ENCODE results near the gene PRPF8.
"Not testable (repeated sequence)": the region's sequence is repeated elsewhere in the genome, so short reads cannot be mapped to it uniquely, and the experiment has no call there.

The PRPF8 gene

GRCh38 chr17:1724869-1725641 lies 40.4 kb upstream of the PRPF8 start:
- FAIRE-seq (no peak), DNase-seq (ENCODE audit: insufficient read length, low spot score) (no peak)
- TF ChIP-seq POLR2A (IDR thresholded peaks at IDR 0.05; ENCODE audit: low read depth, low read length) = no peak

GRCh38 chr17:1724351-1724868 lies 39.7 kb upstream of the PRPF8 start, which contains the start of gene WDR81:
WDR81 (plus strand) TSS chr17:1724704; CDS start chr17:1724960, 256 bp downstream.
- TF ChIP-seq POLR2A (IDR thresholded peaks at IDR 0.05; ENCODE audit: low read depth, low read length) = peak; percentile 44; the same call in 1 of the 2 replicates
- FAIRE-seq (no peak), DNase-seq (ENCODE audit: insufficient read length, low spot score) (peak; percentile 78)

GRCh38 chr17:1722022-1722421 lies 37.4 kb upstream of the PRPF8 start:
- not testable (repeated sequence) for FAIRE-seq; DNase-seq (ENCODE audit: insufficient read length, low spot score)

GRCh38 chr17:1720856-1721386 lies 36.3 kb upstream of the PRPF8 start:
- FAIRE-seq = no peak
- no peak for DNase-seq (ENCODE audit: insufficient read length, low spot score)
- TF ChIP-seq POLR2A (IDR thresholded peaks at IDR 0.05; ENCODE audit: low read depth, low read length) = no peak

- no peak for DNase-seq (ENCODE audit: insufficient read length, low spot score)
- FAIRE-seq = no peak
- TF ChIP-seq POLR2A (IDR thresholded peaks at IDR 0.05; ENCODE audit: low read depth, low read length) = no peak
These were observed 33.9 kb upstream of the PRPF8 start for GRCh38 chr17:1718362-1719165.

- peak; percentile 24; the same call in 1 of the 2 replicates for TF ChIP-seq POLR2A (IDR thresholded peaks at IDR 0.05; ENCODE audit: low read depth, low read length)
- FAIRE-seq = peak; percentile 71
- DNase-seq (ENCODE audit: insufficient read length, low spot score) = peak; percentile 97
These were observed 32.4 kb upstream of the PRPF8 start for GRCh38 chr17:1716912-1717695.

- DNase-seq (ENCODE audit: insufficient read length, low spot score) (peak; percentile 96), FAIRE-seq (peak; percentile 79)
- TF ChIP-seq POLR2A (IDR thresholded peaks at IDR 0.05; ENCODE audit: low read depth, low read length) = peak; percentile 100
These were observed 31.6 kb upstream of the PRPF8 start for GRCh38 chr17:1716076-1716911.

GRCh38 chr17:1715803-1716075 lies 31.1 kb upstream of the PRPF8 start:
- no peak for FAIRE-seq

GRCh38 chr17:1714980-1715802 lies 30.5 kb upstream of the PRPF8 start:
- DNase-seq (ENCODE audit: insufficient read length, low spot score) (peak; percentile 82), FAIRE-seq (no peak)
- peak; percentile 54; the same call in 1 of the 2 replicates for TF ChIP-seq POLR2A (IDR thresholded peaks at IDR 0.05; ENCODE audit: low read depth, low read length)

More at GRCh38 chr17:1715803-1716075, 31.1 kb upstream of the PRPF8 start:
- no peak for DNase-seq (ENCODE audit: insufficient read length, low spot score)
- TF ChIP-seq POLR2A (IDR thresholded peaks at IDR 0.05; ENCODE audit: low read depth, low read length) = no peak

GRCh38 chr17:1714427-1714979 lies 29.8 kb upstream of the PRPF8 start:
- FAIRE-seq = no peak
- no peak; the same call in 1 of the 2 replicates for TF ChIP-seq POLR2A (IDR thresholded peaks at IDR 0.05; ENCODE audit: low read depth, low read length)
- peak; percentile 85 for DNase-seq (ENCODE audit: insufficient read length, low spot score)

GRCh38 chr17:1713878-1714426 lies 29.3 kb upstream of the PRPF8 start:
- no peak for DNase-seq (ENCODE audit: insufficient read length, low spot score)
- TF ChIP-seq POLR2A (IDR thresholded peaks at IDR 0.05; ENCODE audit: low read depth, low read length) = no peak
- no peak for FAIRE-seq
